ENCODE measurements around the gene RELA.

RELA gene

GRCh38 chr11:65630215-65630614 lies 32.5 kb downstream of the RELA start:
- Histone ChIP-seq H3K4me3 (ENCODE audit: low read depth, low read length) (no peak overlapping the region), H3K36me3 (peaks cover 70% of the 10 kb centered on the region), H3K27ac (no peak overlapping the region), H3K27me3 (ENCODE audit: insufficient read depth, low read depth, severe bottlenecking) (no peaks in the 10 kb centered on the region), H3K9me3 (ENCODE audit: severe bottlenecking) (no peaks in the 10 kb centered on the region)
- DNase-seq = no peak
- no peak for TF ChIP-seq CTCF (IDR thresholded peaks at IDR 0.05; ENCODE audit: low read depth, low read length)

GRCh38 chr11:65629579-65629978 lies 33.1 kb downstream of the RELA start:
- H3K4me3 ChIP-seq (ENCODE audit: low read depth, low read length) = no peak overlapping the region
- H3K9me3 ChIP-seq (ENCODE audit: severe bottlenecking) = no peaks in the 10 kb centered on the region
- no peak for TF ChIP-seq CTCF (IDR thresholded peaks at IDR 0.05; ENCODE audit: low read depth, low read length)
- DNase-seq = no peak
- H3K36me3 ChIP-seq = peaks cover 65% of the 10 kb centered on the region
- H3K27me3 ChIP-seq (ENCODE audit: insufficient read depth, low read depth, severe bottlenecking) = no peaks in the 10 kb centered on the region
- no peak overlapping the region for H3K27ac ChIP-seq

- H3K9me3 ChIP-seq (ENCODE audit: severe bottlenecking) = no peaks in the 10 kb centered on the region
- H3K27ac ChIP-seq = no peak overlapping the region
- no peak for TF ChIP-seq CTCF (IDR thresholded peaks at IDR 0.05; ENCODE audit: low read depth, low read length)
- H3K4me3 ChIP-seq (ENCODE audit: low read depth, low read length) = no peak overlapping the region
- DNase-seq = no peak
- H3K36me3 ChIP-seq = peaks cover 71% of the 10 kb centered on the region
- H3K27me3 ChIP-seq (ENCODE audit: insufficient read depth, low read depth, severe bottlenecking) = no peaks in the 10 kb centered on the region
Observed at GRCh38 chr11:65627202-65627601, 35.5 kb downstream of the RELA start.

- H3K4me3 ChIP-seq (ENCODE audit: low read depth, low read length) = no peak overlapping the region
- peak; percentile 93 for TF ChIP-seq CTCF (IDR thresholded peaks at IDR 0.05; ENCODE audit: low read depth, low read length)
- H3K36me3 ChIP-seq = peaks cover 77% of the 10 kb centered on the region
- peak; percentile 61 for DNase-seq
- no peak overlapping the region for H3K27ac ChIP-seq
- no peaks in the 10 kb centered on the region for H3K9me3 ChIP-seq (ENCODE audit: severe bottlenecking)
- H3K27me3 ChIP-seq (ENCODE audit: insufficient read depth, low read depth, severe bottlenecking) = no peaks in the 10 kb centered on the region
Observed at GRCh38 chr11:65625628-65626342, 36.9 kb downstream of the RELA start.

- H3K27ac ChIP-seq = no peak overlapping the region
- no peak for DNase-seq
- H3K9me3 ChIP-seq (ENCODE audit: severe bottlenecking) = no peaks in the 10 kb centered on the region
- H3K4me3 ChIP-seq (ENCODE audit: low read depth, low read length) = no peak overlapping the region
- H3K36me3 ChIP-seq = peaks cover 77% of the 10 kb centered on the region
- TF ChIP-seq CTCF (IDR thresholded peaks at IDR 0.05; ENCODE audit: low read depth, low read length) = no peak
- H3K27me3 ChIP-seq (ENCODE audit: insufficient read depth, low read depth, severe bottlenecking) = no peaks in the 10 kb centered on the region
Observed at GRCh38 chr11:65624931-65625627, 37.6 kb downstream of the RELA start.
